H9 (cell line): ENCODE data around the gene EPHA2. TPM values are rescaled to one million over a fixed set of nuclear protein-coding genes. Genes with fewer than 3 reads are reported as not detected.
A peak's percentile ranks its signal among the peaks of the same experiment; 100 is the strongest.

ENCODE experiments used
- DNase-seq: peaks from one replicate; pipeline ENCODE4 v3.0.0-alpha.2; 2017
- H2AFZ ChIP-seq: one replicate; pipeline ENCODE4 v1.6.1; 2013; ENCODE audit warnings: mild to moderate bottlenecking, low read length, control low read depth, moderate library complexity
- H2AK5ac ChIP-seq: 2 replicates; pipeline ENCODE4 v1.6.1; 2013; ENCODE audit warnings: low read length, control low read depth, mixed read lengths; ENCODE audit not compliant: insufficient read length
- H2BK120ac ChIP-seq: one replicate; pipeline ENCODE4 v1.6.1; 2013; ENCODE audit warnings: low read depth, mild to moderate bottlenecking, low read length, control low read depth, inconsistent platforms; ENCODE audit not compliant: poor library complexity, severe bottlenecking
- H2BK12ac ChIP-seq: 2 replicates; pipeline ENCODE4 v1.6.1; 2013; ENCODE audit warnings: low read length, control low read depth, mixed read lengths, low read depth; ENCODE audit not compliant: insufficient read length
- H2BK15ac ChIP-seq: 2 replicates; pipeline ENCODE4 v1.6.1; 2013; ENCODE audit warnings: low read depth, low read length, control low read depth
- H2BK20ac ChIP-seq: one replicate; pipeline ENCODE4 v1.6.1; 2013; ENCODE audit warnings: low read depth, mild to moderate bottlenecking, low read length, control low read depth, inconsistent platforms; ENCODE audit not compliant: poor library complexity, severe bottlenecking
- H2BK5ac ChIP-seq: 2 replicates; pipeline ENCODE4 v1.6.1; 2013; ENCODE audit warnings: low read length, control low read depth, mixed read lengths; ENCODE audit not compliant: insufficient read length
- H3K14ac ChIP-seq: 2 replicates; pipeline ENCODE4 v1.6.1; 2013; ENCODE audit warnings: low read length, control low read depth; ENCODE audit not compliant: insufficient read depth
- H3K18ac ChIP-seq: 2 replicates; pipeline ENCODE4 v1.6.1; 2013; ENCODE audit warnings: low read depth, mild to moderate bottlenecking, mixed read lengths, low read length, control low read depth; ENCODE audit not compliant: insufficient read length
- H3K23ac ChIP-seq: 2 replicates; pipeline ENCODE4 v1.6.1; 2013; ENCODE audit warnings: low read length, control low read depth, mixed read lengths, low read depth; ENCODE audit not compliant: insufficient read length
- H3K23me2 ChIP-seq: 2 replicates; pipeline ENCODE4 v1.6.1; 2013; ENCODE audit warnings: low read depth, mild to moderate bottlenecking, mixed read lengths, low read length, control low read depth; ENCODE audit not compliant: insufficient read length, poor library complexity, severe bottlenecking
- H3K27ac ChIP-seq: 2 replicates; pipeline ENCODE4 v1.5.1; 2013; ENCODE audit warnings: low read length, control low read depth, mixed read lengths, low read depth; ENCODE audit not compliant: insufficient read length
- H3K27me3 ChIP-seq: 2 replicates; pipeline ENCODE4 v1.6.1; 2013; ENCODE audit warnings: low read length, control low read depth, inconsistent platforms; ENCODE audit not compliant: insufficient read depth
- H3K4ac ChIP-seq: 2 replicates; pipeline ENCODE4 v1.6.1; 2013; ENCODE audit warnings: low read depth, mild to moderate bottlenecking, control low read depth, inconsistent platforms, low read length, moderate library complexity
- H3K4me1 ChIP-seq: 2 replicates; pipeline ENCODE4 v1.6.1; 2013; ENCODE audit warnings: low read length, control low read depth, inconsistent platforms; ENCODE audit not compliant: insufficient read depth
- H3K4me2 ChIP-seq: 2 replicates; pipeline ENCODE4 v1.6.1; 2013; ENCODE audit warnings: low read length, control low read depth, mixed read lengths; ENCODE audit not compliant: insufficient read length, insufficient read depth
- H3K56ac ChIP-seq: 2 replicates; pipeline ENCODE4 v1.6.1; 2013; ENCODE audit warnings: low read depth, mild to moderate bottlenecking, mixed read lengths, low read length, control low read depth; ENCODE audit not compliant: insufficient read length
- H3K79me1 ChIP-seq: 2 replicates; pipeline ENCODE4 v1.6.1; 2013; ENCODE audit warnings: low read depth, mild to moderate bottlenecking, moderate library complexity, low read length, control low read depth, inconsistent platforms; ENCODE audit not compliant: insufficient read depth, poor library complexity, severe bottlenecking
- H3K79me2 ChIP-seq: 2 replicates; pipeline ENCODE4 v1.6.1; 2013; ENCODE audit warnings: low read length, control low read depth, inconsistent platforms; ENCODE audit not compliant: insufficient read depth
- H3K9ac ChIP-seq: 2 replicates; pipeline ENCODE4 v1.6.1; 2013; ENCODE audit warnings: low read length, control low read depth, mixed read lengths; ENCODE audit not compliant: insufficient read length; ENCODE audit errors: extremely low read depth
- H3K9me3 ChIP-seq: one replicate; pipeline ENCODE4 v1.6.1; 2013; ENCODE audit warnings: low read depth, low read length, inconsistent platforms; ENCODE audit not compliant: control insufficient read depth
- H3T11ph ChIP-seq: one replicate; pipeline ENCODE4 v1.6.1; 2013; ENCODE audit warnings: mild to moderate bottlenecking, low read length, control low read depth, inconsistent platforms
- H4K20me1 ChIP-seq: one replicate; pipeline ENCODE4 v1.6.1; 2013; ENCODE audit not compliant: control insufficient read depth, insufficient read length, insufficient read depth
- H4K5ac ChIP-seq: 2 replicates; pipeline ENCODE4 v1.6.1; 2013; ENCODE audit warnings: low read depth, mild to moderate bottlenecking, mixed read lengths, low read length, control low read depth; ENCODE audit not compliant: insufficient read length
- H4K8ac ChIP-seq: replicated peaks from 2 replicates; pipeline ENCODE4 v1.6.1; 2013; ENCODE audit warnings: low read length, control low read depth, mixed read lengths, low read depth; ENCODE audit not compliant: insufficient read length
- H4K91ac ChIP-seq: 2 replicates; pipeline ENCODE4 v1.6.1; 2013; ENCODE audit warnings: low read depth, mild to moderate bottlenecking, moderate library complexity, mixed read lengths, low read length, control low read depth; ENCODE audit not compliant: insufficient read length
- H3K27ac Mint-ChIP-seq, 3 experiments: 2 replicates in 2 of 3; 3 replicates in 1 of 3; pipeline ENCODE4 v1.8.0; 2020 to 2021; ENCODE audit warnings: mixed read lengths in 3 of 3, mild to moderate bottlenecking in 1 of 3, moderate library complexity in 1 of 3
- H3K27me3 Mint-ChIP-seq: 2 replicates; pipeline ENCODE4 v1.8.0; 2021; ENCODE audit warnings: low read depth, mild to moderate bottlenecking, moderate library complexity, mixed read lengths
- H3K36me3 Mint-ChIP-seq, 3 experiments: 2 replicates in 2 of 3; 3 replicates in 1 of 3; pipeline ENCODE4 v1.8.0; 2020 to 2021; ENCODE audit warnings: low read depth in 3 of 3, mixed read lengths in 3 of 3; ENCODE audit not compliant: insufficient read depth in 1 of 3
- H3K4me1 Mint-ChIP-seq, 2 experiments: 2 replicates each; pipeline ENCODE4 v1.8.0; 2020; ENCODE audit warnings: mixed read lengths in 2 of 2
- H3K4me3 Mint-ChIP-seq, 2 experiments: 2 replicates in 1 of 2; 3 replicates in 1 of 2; pipeline ENCODE4 v1.8.0; 2020 to 2021; ENCODE audit warnings: mild to moderate bottlenecking in 2 of 2, mixed read lengths in 2 of 2, moderate library complexity in 1 of 2
- H3K9me3 Mint-ChIP-seq, 2 experiments: 2 replicates in 1 of 2; 3 replicates in 1 of 2; pipeline ENCODE4 v1.8.0; 2020; ENCODE audit warnings: mild to moderate bottlenecking in 2 of 2, mixed read lengths in 2 of 2, moderate library complexity in 1 of 2
- WGBS: extraction: QIAGEN DNeasy Blood & Tissue Kit; methylation state at CpG from one replicate; pipeline ENCODE4 v1.1.7; 2013; ENCODE audit warnings: missing lambda C conversion rate, low lambda C conversion rate, mixed read lengths; ENCODE audit not compliant: insufficient read length; ENCODE audit errors: extremely low coverage; 5-methylcytosine and 5-hydroxymethylcytosine counted together
- total RNA-seq: library from RNA; stranded (reverse); gene quantifications from 2 replicates; pipeline ENCODE4 v1.2.1, GENCODE V29; 2021
- TF ChIP-seq, protein P1 (sequence below): fragments of 200-600 bp; sonication (generic); conservative IDR thresholded peaks from 3 replicates; pipeline ENCODE4 v1.8.0; 2021; ENCODE audit warnings: antibody characterized with exemption, mild to moderate bottlenecking

The EPHA2 gene
- total RNA-seq, 1 experiment from 2014 or later: 33.1 TPM

DNA sequence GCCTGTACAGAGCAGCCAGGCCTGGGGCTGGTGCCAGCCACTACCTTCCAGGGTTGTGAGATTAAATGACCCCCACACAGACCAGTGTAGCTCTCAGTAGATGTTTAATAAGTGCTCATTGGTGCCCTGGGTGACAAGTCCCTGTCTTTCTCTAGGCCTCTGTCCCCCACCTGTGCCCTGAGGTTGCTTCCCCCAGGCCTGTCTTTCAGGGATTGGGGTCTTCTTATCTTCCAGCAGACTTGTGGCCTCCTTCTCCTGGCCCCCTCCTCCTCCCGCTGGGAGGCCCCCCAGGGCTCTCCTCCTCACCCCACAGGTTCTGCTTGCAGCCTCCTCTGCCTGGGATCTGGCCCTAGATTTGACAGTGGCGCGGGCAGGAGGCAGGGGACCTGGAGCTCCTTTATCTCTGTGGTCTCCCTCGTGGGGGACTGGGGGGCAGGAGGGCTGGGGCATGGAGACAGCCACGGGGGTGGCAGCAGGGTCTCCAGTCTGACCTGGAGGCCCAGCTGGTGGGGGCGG, 40.3 kb downstream of the EPHA2 start:
- no peak overlapping the region for H2BK15ac ChIP-seq
- no peak overlapping the region for H4K5ac ChIP-seq
- Mint-ChIP-seq H3K27ac (peak overlapping the region in 2 of 3 experiments; percentile 78 to 92; a peak in 5 of 7 replicates), H3K36me3 (no peaks in the 10 kb centered on the region), H3K4me3 (peak overlapping the region in 1 of 2 experiments; percentile 24; a peak in 1 of 5 replicates), H3K4me1 (peaks cover 69 to 74% of the 10 kb centered on the region in 2 experiments), H3K9me3 (no peaks in the 10 kb centered on the region; a peak in 1 of 5 replicates), H3K27me3 (peaks cover 14% of the 10 kb centered on the region)
- no peak overlapping the region for H3K9ac ChIP-seq
- no peak overlapping the region for H3K27ac ChIP-seq
- H3K14ac ChIP-seq: peak overlapping the region; percentile 70; the same call in 1 of the 2 replicates
- no peak overlapping the region for H3K23ac ChIP-seq
- no peak overlapping the region for H3K4ac ChIP-seq
- no peak overlapping the region for H3T11ph ChIP-seq
- no peak overlapping the region for H2BK20ac ChIP-seq
- no CpG with 5 or more reads among the region's 6 CpGs for WGBS
- H4K91ac ChIP-seq: peak overlapping the region; percentile 12
- no peak overlapping the region for H2BK12ac ChIP-seq
- no peak overlapping the region for H3K56ac ChIP-seq
- no peak overlapping the region for H2AK5ac ChIP-seq
- H3K4me2 ChIP-seq: no peak overlapping the region
- H2AFZ ChIP-seq: no peak overlapping the region
- H3K9me3 ChIP-seq: no peaks in the 10 kb centered on the region
- H3K4me1 ChIP-seq: peaks cover 10% of the 10 kb centered on the region
- H3K79me1 ChIP-seq: no peaks in the 10 kb centered on the region
- no peaks in the 10 kb centered on the region for H4K20me1 ChIP-seq
- H3K23me2 ChIP-seq: no peaks in the 10 kb centered on the region
- DNase-seq: no peak
- TF ChIP-seq, protein P1, sequence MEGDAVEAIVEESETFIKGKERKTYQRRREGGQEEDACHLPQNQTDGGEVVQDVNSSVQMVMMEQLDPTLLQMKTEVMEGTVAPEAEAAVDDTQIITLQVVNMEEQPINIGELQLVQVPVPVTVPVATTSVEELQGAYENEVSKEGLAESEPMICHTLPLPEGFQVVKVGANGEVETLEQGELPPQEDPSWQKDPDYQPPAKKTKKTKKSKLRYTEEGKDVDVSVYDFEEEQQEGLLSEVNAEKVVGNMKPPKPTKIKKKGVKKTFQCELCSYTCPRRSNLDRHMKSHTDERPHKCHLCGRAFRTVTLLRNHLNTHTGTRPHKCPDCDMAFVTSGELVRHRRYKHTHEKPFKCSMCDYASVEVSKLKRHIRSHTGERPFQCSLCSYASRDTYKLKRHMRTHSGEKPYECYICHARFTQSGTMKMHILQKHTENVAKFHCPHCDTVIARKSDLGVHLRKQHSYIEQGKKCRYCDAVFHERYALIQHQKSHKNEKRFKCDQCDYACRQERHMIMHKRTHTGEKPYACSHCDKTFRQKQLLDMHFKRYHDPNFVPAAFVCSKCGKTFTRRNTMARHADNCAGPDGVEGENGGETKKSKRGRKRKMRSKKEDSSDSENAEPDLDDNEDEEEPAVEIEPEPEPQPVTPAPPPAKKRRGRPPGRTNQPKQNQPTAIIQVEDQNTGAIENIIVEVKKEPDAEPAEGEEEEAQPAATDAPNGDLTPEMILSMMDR: no peak
- H3K79me2 ChIP-seq: no peaks in the 10 kb centered on the region
- H4K8ac ChIP-seq: no peak overlapping the region
- no peak overlapping the region for H2BK5ac ChIP-seq
- H3K27me3 ChIP-seq: no peaks in the 10 kb centered on the region
- H2BK120ac ChIP-seq: no peak overlapping the region
- H3K18ac ChIP-seq: no peak overlapping the region
